Measurements from ENCODE around the gene ITGB5. TPM values are rescaled to one million over a fixed set of nuclear protein-coding genes. Genes with fewer than 3 reads are reported as not detected.

Gene ITGB5
- total RNA-seq, 1 experiment from 2014 or later: 146 TPM

DNA sequence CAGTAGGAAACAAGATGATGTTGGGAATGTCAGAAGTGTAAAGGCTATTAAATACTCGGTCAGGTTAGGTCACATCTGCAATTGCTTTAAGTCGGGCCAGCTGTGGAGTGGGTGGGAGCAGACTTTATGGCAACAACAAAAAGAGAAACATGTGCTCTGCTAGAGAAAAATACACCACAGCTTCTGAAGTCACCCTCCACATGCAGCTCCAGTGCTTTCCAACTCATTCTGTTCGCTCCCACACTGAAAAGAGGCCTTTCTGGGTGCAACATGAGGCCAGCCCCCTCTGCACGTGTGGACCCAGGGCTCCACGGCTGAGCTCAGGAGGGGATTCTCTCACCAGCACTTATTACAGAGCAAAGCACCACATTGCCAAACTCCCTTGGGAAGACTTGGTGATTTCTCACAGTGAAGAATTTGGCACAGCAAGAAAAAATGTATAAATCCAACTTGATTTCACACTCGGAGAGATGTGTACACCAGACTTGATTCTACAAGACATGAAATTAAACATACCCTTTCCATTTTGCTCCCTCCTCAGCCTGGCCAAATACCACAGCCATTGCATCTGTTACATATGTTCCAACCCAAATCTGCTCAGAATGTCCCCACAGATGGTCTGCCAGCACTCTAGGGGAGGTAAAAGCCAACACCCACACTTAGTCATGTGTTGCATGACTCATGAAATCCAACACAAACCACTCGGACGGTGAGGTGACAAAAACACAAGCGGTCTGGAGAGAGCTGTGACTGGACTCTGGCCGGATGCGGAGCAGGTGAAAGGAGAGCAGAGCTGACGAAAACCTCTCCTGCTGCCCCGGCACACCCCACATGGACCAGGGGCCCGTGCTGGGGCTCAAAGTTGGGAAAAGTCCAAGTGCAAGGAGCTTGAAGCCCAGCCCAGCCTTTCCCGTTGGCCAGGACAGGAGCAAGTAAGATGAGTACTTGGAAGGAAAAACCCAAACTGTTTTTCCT lies 74.6 kb downstream of the ITGB5 start:
- TF ChIP-seq, protein P1, sequence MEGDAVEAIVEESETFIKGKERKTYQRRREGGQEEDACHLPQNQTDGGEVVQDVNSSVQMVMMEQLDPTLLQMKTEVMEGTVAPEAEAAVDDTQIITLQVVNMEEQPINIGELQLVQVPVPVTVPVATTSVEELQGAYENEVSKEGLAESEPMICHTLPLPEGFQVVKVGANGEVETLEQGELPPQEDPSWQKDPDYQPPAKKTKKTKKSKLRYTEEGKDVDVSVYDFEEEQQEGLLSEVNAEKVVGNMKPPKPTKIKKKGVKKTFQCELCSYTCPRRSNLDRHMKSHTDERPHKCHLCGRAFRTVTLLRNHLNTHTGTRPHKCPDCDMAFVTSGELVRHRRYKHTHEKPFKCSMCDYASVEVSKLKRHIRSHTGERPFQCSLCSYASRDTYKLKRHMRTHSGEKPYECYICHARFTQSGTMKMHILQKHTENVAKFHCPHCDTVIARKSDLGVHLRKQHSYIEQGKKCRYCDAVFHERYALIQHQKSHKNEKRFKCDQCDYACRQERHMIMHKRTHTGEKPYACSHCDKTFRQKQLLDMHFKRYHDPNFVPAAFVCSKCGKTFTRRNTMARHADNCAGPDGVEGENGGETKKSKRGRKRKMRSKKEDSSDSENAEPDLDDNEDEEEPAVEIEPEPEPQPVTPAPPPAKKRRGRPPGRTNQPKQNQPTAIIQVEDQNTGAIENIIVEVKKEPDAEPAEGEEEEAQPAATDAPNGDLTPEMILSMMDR (conservative IDR thresholded peaks at IDR 0.05): no peak
- Mint-ChIP-seq H3K27ac (peak overlapping the region; percentile 26 to 91 (median 50); a peak in 4 of 7 replicates), H3K36me3 (ENCODE audit: insufficient read depth in 1 of 3, low read depth in 3 of 3) (peaks cover 21 to 70% (median 36%) of the 10 kb centered on the region in 3 experiments), H3K27me3 (ENCODE audit: low read depth) (no peaks in the 10 kb centered on the region), H3K4me1 (peaks cover 0 to 6% of the 10 kb centered on the region in 2 experiments; a peak in 1 of 4 replicates), H3K4me3 (no peak overlapping the region), H3K9me3 (no peaks in the 10 kb centered on the region)
- Histone ChIP-seq H2AFZ (ENCODE audit: low read length) (no peak overlapping the region), H3K4me2 (ENCODE audit: insufficient read depth, insufficient read length, low read length) (no peak overlapping the region), H2BK15ac (ENCODE audit: low read depth, low read length) (no peak overlapping the region), H2BK120ac (ENCODE audit: low read depth, low read length, poor library complexity, severe bottlenecking) (no peak overlapping the region), H3K18ac (ENCODE audit: insufficient read length, low read depth, low read length) (no peak overlapping the region), H2BK12ac (ENCODE audit: insufficient read length, low read depth, low read length) (no peak overlapping the region), H3K23me2 (ENCODE audit: insufficient read length, low read depth, low read length, poor library complexity, severe bottlenecking) (no peaks in the 10 kb centered on the region), H3K27ac (ENCODE audit: insufficient read length, low read depth, low read length) (no peak overlapping the region), H3K56ac (ENCODE audit: insufficient read length, low read depth, low read length) (no peak overlapping the region), H3T11ph (ENCODE audit: low read length) (no peak overlapping the region), H3K79me1 (ENCODE audit: insufficient read depth, low read depth, low read length, poor library complexity, severe bottlenecking) (no peaks in the 10 kb centered on the region), H3K4me1 (ENCODE audit: insufficient read depth, low read length) (no peaks in the 10 kb centered on the region), H2BK5ac (ENCODE audit: insufficient read length, low read length) (no peak overlapping the region), H4K91ac (ENCODE audit: insufficient read length, low read depth, low read length) (no peak overlapping the region), H3K9me3 (ENCODE audit: control insufficient read depth, low read depth, low read length) (no peaks in the 10 kb centered on the region), H3K4ac (ENCODE audit: low read depth, low read length) (no peak overlapping the region), H3K27me3 (ENCODE audit: insufficient read depth, low read length) (no peaks in the 10 kb centered on the region), H4K8ac (replicated peaks; ENCODE audit: insufficient read length, low read depth, low read length) (no peak overlapping the region), H4K20me1 (ENCODE audit: control insufficient read depth, insufficient read depth, insufficient read length) (no peaks in the 10 kb centered on the region), H3K14ac (ENCODE audit: insufficient read depth, low read length) (no peak overlapping the region), H2AK5ac (ENCODE audit: insufficient read length, low read length) (no peak overlapping the region), H3K79me2 (ENCODE audit: insufficient read depth, low read length) (no peaks in the 10 kb centered on the region; the same call in 1 of the 2 replicates), H2BK20ac (ENCODE audit: low read depth, low read length, poor library complexity, severe bottlenecking) (no peak overlapping the region), H3K9ac (ENCODE audit: extremely low read depth, insufficient read length, low read length) (no peak overlapping the region), H3K23ac (ENCODE audit: insufficient read length, low read depth, low read length) (no peak overlapping the region), H4K5ac (ENCODE audit: insufficient read length, low read depth, low read length) (no peak overlapping the region)
- no CpG with 5 or more reads among the region's 15 CpGs for WGBS (ENCODE audit: extremely low coverage, insufficient read length, low lambda C conversion rate)
- no peak for DNase-seq
